ENCODE measurements around the gene MFGE8. TPM values are rescaled to one million over a fixed set of nuclear protein-coding genes. Genes with fewer than 3 reads are reported as not detected.

MFGE8 gene
- total RNA-seq, 1 experiment from 2014 or later, result 118 TPM

DNA sequence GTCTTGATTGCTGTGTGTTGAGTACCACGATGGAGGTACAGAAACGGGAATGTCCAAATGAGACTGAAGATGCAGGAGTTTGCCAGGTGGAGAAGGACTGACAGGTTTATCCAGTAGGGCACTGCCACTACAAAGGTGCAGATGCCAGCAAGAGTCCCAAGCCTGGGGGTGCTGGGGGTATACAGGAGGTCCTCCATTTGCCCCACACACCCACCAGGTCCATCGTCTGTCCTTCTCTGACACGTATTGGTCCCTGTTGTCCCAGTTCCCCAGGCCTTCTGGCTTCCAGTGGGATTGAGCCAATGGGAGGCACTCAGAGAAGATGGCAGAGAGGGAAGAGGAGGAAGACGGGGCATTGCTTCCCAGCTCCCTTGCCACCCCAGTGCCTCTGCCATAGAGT, 24.5 kb downstream of the MFGE8 start:
- TF ChIP-seq, protein P1, sequence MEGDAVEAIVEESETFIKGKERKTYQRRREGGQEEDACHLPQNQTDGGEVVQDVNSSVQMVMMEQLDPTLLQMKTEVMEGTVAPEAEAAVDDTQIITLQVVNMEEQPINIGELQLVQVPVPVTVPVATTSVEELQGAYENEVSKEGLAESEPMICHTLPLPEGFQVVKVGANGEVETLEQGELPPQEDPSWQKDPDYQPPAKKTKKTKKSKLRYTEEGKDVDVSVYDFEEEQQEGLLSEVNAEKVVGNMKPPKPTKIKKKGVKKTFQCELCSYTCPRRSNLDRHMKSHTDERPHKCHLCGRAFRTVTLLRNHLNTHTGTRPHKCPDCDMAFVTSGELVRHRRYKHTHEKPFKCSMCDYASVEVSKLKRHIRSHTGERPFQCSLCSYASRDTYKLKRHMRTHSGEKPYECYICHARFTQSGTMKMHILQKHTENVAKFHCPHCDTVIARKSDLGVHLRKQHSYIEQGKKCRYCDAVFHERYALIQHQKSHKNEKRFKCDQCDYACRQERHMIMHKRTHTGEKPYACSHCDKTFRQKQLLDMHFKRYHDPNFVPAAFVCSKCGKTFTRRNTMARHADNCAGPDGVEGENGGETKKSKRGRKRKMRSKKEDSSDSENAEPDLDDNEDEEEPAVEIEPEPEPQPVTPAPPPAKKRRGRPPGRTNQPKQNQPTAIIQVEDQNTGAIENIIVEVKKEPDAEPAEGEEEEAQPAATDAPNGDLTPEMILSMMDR (conservative IDR thresholded peaks at IDR 0.05; ENCODE audit: low read depth, low read length), result no peak
- no peak for DNase-seq (ENCODE audit: low spot score)
- H3K27ac ChIP-seq (ENCODE audit: low read depth, low read length, poor library complexity, severe bottlenecking), result no peak overlapping the region
- H3K4me1 ChIP-seq (ENCODE audit: insufficient read depth, low read length, poor library complexity, severe bottlenecking), result no peaks in the 10 kb centered on the region
- H3K27me3 ChIP-seq (replicated peaks; ENCODE audit: insufficient read depth, low read depth, low read length, poor library complexity), result no peaks in the 10 kb centered on the region
- no peaks in the 10 kb centered on the region for H3K36me3 ChIP-seq (ENCODE audit: insufficient read depth, low read length, poor library complexity, severe bottlenecking)
- BruUV-seq (replicated peaks), result no TSS peak
- ChIA-PET POLR2A (ENCODE audit: low non-redundant PET) (no interaction called here), CTCF (interaction anchor here (0.9 kb wide), 1 partner anchor 16 kb away, joined by 3 read pairs; no protein-coding TSS in a partner anchor)
- intact Hi-C loops (cut with micrococcal nuclease; ENCODE audit: unreplicated experiment), result no loop called here
- no peaks in the 10 kb centered on the region for H3K9me3 ChIP-seq (ENCODE audit: low read depth, low read length, poor library complexity, severe bottlenecking)
- H3K4me3 ChIP-seq (ENCODE audit: low read depth, low read length, poor library complexity, severe bottlenecking), result no peak overlapping the region

DNA sequence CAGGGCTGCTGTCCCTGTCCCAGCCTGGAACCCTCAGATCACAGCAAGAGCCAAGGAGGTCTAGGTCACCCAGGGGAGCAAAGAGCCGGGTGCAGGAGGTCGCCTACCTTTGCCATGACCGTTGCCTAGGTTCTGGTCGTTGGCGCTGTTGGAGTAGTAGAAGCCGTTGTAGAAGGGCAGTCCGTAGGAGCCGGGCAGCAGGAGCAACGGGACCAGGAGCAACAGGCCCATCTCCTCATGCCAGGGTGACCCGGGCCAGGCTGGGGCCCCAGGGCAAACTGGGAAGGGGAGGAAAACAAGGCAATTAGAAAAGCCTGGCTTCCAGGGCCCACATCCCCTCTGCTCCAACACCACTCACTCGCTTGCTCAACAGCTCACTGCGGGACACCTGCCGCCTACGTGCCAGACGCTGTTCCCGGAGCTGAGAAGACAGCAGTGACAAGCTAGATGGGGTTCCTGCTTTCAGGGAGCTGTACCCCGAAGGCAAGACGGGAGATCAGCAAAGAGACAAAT, 26.1 kb downstream of the MFGE8 start:
- intact Hi-C loops (cut with micrococcal nuclease; ENCODE audit: unreplicated experiment), result no loop called here
- Histone ChIP-seq H3K4me1 (ENCODE audit: insufficient read depth, low read length, poor library complexity, severe bottlenecking) (no peaks in the 10 kb centered on the region), H3K27me3 (replicated peaks; ENCODE audit: insufficient read depth, low read depth, low read length, poor library complexity) (no peaks in the 10 kb centered on the region), H3K9me3 (ENCODE audit: low read depth, low read length, poor library complexity, severe bottlenecking) (no peaks in the 10 kb centered on the region), H3K36me3 (ENCODE audit: insufficient read depth, low read length, poor library complexity, severe bottlenecking) (no peaks in the 10 kb centered on the region), H3K27ac (ENCODE audit: low read depth, low read length, poor library complexity, severe bottlenecking) (no peak overlapping the region), H3K4me3 (ENCODE audit: low read depth, low read length, poor library complexity, severe bottlenecking) (no peak overlapping the region)
- ChIA-PET POLR2A (ENCODE audit: low non-redundant PET) (no interaction called here), CTCF (interaction anchor here (1.0 kb wide), 1 partner anchor 8 kb away, joined by 3 read pairs; no protein-coding TSS in a partner anchor)
- no peak for TF ChIP-seq EZH2 (IDR thresholded peaks at IDR 0.05; ENCODE audit: borderline replicate concordance, low read depth, low read length, poor library complexity, severe bottlenecking)
- TF ChIP-seq, protein P1 (conservative IDR thresholded peaks at IDR 0.05; ENCODE audit: low read depth, low read length), result no peak
- no TSS peak for BruUV-seq (replicated peaks)
- DNase-seq (ENCODE audit: low spot score), result no peak

DNA sequence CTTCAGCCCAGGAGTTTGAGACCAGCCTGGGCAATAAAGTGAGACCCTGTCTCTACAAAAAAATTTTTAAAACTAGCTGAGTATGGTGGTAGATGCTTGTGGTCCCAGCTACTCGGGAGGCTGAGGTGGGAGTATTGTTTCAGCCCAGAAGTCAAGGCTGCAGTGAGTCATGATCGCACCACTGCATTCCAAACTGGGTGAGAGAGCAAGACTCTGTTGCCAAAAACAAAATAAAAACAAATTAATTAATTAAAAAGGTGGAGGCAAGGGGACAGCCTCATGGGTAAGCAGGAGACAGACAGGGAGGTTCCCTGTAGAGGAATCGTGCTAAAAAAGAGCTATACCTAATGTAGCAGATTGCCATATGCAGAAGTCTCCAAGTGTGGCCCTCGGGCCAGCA, 30.4 kb downstream of the MFGE8 start:
- BruUV-seq (replicated peaks), result no TSS peak
- H3K27ac ChIP-seq (ENCODE audit: low read depth, low read length, poor library complexity, severe bottlenecking), result no peak overlapping the region
- no peaks in the 10 kb centered on the region for H3K27me3 ChIP-seq (replicated peaks; ENCODE audit: insufficient read depth, low read depth, low read length, poor library complexity)
- H3K36me3 ChIP-seq (ENCODE audit: insufficient read depth, low read length, poor library complexity, severe bottlenecking), result no peaks in the 10 kb centered on the region
- CTCF ChIA-PET, result interaction anchor here (0.5 kb wide), 1 partner anchor 8 kb away, joined by 3 read pairs; no protein-coding TSS in a partner anchor
- intact Hi-C loops (cut with micrococcal nuclease; ENCODE audit: unreplicated experiment), result no loop called here
- no peak for DNase-seq (ENCODE audit: low spot score)
- no peak for TF ChIP-seq EZH2 (IDR thresholded peaks at IDR 0.05; ENCODE audit: borderline replicate concordance, low read depth, low read length, poor library complexity, severe bottlenecking)
- TF ChIP-seq, protein P1 (conservative IDR thresholded peaks at IDR 0.05; ENCODE audit: low read depth, low read length), result no peak
- POLR2A ChIA-PET (ENCODE audit: low non-redundant PET), result no interaction called here
- H3K4me3 ChIP-seq (ENCODE audit: low read depth, low read length, poor library complexity, severe bottlenecking), result no peak overlapping the region
- no peaks in the 10 kb centered on the region for H3K9me3 ChIP-seq (ENCODE audit: low read depth, low read length, poor library complexity, severe bottlenecking)
- H3K4me1 ChIP-seq (ENCODE audit: insufficient read depth, low read length, poor library complexity, severe bottlenecking), result no peaks in the 10 kb centered on the region

Measured in A673 (cell line).